ENCODE data around the gene CLTA. TPM values are rescaled to one million over a fixed set of nuclear protein-coding genes. Genes with fewer than 3 reads are reported as not detected.
"Not testable (repeated sequence)": the region's sequence is repeated elsewhere in the genome, so short reads cannot be mapped to it uniquely, and the experiment has no call there.

The CLTA gene
- total and polyA plus RNA-seq, 2 donors from 2014 or later: 205 to 331 TPM

DNA sequence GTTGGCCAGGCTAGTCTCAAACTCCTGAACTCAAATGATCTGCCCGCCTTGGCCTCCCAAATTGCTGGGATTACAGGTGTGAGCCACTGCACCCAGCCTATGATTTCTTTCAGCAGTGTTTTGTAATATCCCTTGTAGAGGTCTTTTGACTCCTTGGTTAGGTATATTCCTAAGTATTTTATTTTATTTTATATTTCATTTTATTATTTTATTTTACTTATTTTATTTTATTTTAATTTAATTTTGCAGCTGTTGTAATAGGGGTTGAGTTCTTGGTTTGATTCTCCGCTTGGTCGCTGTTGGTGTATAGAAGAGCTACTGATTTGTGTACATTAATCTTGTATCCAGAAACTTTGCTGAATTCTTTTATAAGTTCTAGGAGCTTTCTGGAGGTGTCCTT is 49.0 kb downstream of the CLTA start:
- H3K9ac ChIP-seq (ENCODE audit: low read length in 3 of 3); H3K27ac ChIP-seq (ENCODE audit: low read depth in 2 of 2, low read length in 2 of 2); H3K9me3 ChIP-seq (ENCODE audit: control insufficient read depth in 2 of 3, insufficient read depth in 1 of 3, low read length in 3 of 3); DNase-seq; H3K27me3 ChIP-seq (ENCODE audit: control insufficient read depth, insufficient read depth, low read length); FAIRE-seq; H3K36me3 ChIP-seq (ENCODE audit: control insufficient read depth in 2 of 3, insufficient read depth in 3 of 3, low read length in 3 of 3); H3K4me1 ChIP-seq (ENCODE audit: control insufficient read depth in 2 of 3, insufficient read depth in 2 of 3, low read depth in 1 of 3, low read length in 3 of 3); intact Hi-C loops (cut with DNase I); H3K4me3 ChIP-seq (ENCODE audit: low read length in 3 of 3): not testable (repeated sequence)

DNA sequence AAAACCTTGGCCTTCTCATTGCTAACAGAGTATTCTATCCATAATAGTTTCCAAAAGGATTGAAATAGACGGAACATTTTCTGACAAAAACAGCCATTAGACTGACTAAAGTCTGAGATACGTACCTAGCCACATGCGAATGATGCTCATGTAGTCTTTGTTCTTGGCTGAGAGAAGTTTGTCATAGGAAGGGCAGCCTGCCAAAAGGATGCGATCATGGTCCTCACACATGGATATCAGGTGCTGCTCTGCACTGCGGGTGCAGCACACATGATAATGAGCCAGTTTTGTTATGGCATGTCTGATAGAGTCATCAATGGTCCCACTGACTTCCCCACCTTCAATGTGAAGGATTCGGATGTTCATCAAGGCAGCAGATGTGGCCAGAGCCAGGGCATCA is 55.2 kb downstream of the CLTA start:
- Histone ChIP-seq H3K4me1 (ENCODE audit: control insufficient read depth in 2 of 3, insufficient read depth in 2 of 3, low read depth in 1 of 3, low read length in 3 of 3) (no peaks in the 10 kb centered on the region), H3K36me3 (ENCODE audit: control insufficient read depth in 2 of 3, insufficient read depth in 3 of 3, low read length in 3 of 3) (peaks cover 3 to 10% (median 5%) of the 10 kb centered on the region in 3 donors), H3K27ac (ENCODE audit: low read depth in 2 of 2, low read length in 2 of 2) (no peak overlapping the region), H3K27me3 (ENCODE audit: control insufficient read depth, insufficient read depth, low read length) (no peaks in the 10 kb centered on the region), H3K9me3 (ENCODE audit: control insufficient read depth in 2 of 3, insufficient read depth in 1 of 3, low read length in 3 of 3) (no peaks in the 10 kb centered on the region), H3K4me3 (ENCODE audit: low read length in 3 of 3) (no peak overlapping the region), H3K9ac (ENCODE audit: low read length in 3 of 3) (no peak overlapping the region)
- no peak for FAIRE-seq
- TF ChIP-seq, protein P1, sequence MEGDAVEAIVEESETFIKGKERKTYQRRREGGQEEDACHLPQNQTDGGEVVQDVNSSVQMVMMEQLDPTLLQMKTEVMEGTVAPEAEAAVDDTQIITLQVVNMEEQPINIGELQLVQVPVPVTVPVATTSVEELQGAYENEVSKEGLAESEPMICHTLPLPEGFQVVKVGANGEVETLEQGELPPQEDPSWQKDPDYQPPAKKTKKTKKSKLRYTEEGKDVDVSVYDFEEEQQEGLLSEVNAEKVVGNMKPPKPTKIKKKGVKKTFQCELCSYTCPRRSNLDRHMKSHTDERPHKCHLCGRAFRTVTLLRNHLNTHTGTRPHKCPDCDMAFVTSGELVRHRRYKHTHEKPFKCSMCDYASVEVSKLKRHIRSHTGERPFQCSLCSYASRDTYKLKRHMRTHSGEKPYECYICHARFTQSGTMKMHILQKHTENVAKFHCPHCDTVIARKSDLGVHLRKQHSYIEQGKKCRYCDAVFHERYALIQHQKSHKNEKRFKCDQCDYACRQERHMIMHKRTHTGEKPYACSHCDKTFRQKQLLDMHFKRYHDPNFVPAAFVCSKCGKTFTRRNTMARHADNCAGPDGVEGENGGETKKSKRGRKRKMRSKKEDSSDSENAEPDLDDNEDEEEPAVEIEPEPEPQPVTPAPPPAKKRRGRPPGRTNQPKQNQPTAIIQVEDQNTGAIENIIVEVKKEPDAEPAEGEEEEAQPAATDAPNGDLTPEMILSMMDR (IDR thresholded peaks at IDR 0.05; ENCODE audit: borderline replicate concordance, extremely low read depth, insufficient read depth): no peak
- no peak for DNase-seq
- intact Hi-C loops (cut with DNase I): no loop called here

DNA sequence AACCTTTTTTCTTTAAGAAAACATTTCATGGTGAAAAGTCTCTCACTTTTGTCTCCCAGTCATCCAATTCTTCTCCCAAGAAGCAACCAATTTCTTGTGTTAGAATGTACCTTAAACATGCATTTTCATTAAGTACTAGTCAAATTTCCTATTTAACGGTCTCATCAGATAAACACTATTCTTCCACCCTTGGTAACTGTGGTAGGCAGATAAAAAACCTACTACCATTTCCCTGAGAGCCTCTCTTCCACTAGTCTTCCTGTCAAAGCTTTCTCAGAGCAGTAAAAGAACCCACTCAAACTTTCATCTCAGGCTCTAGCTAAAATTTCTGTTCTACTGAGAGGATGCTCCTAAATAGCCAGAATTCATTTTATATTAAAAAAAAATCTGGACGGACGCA is 56.6 kb downstream of the CLTA start:
- peaks cover 3 to 10% (median 5%) of the 10 kb centered on the region in 3 donors for H3K36me3 ChIP-seq (ENCODE audit: control insufficient read depth in 2 of 3, insufficient read depth in 3 of 3, low read length in 3 of 3)
- no peak overlapping the region for H3K4me3 ChIP-seq (ENCODE audit: low read length in 3 of 3)
- no peak overlapping the region for H3K27ac ChIP-seq (ENCODE audit: low read depth in 2 of 2, low read length in 2 of 2)
- no peaks in the 10 kb centered on the region for H3K9me3 ChIP-seq (ENCODE audit: control insufficient read depth in 2 of 3, insufficient read depth in 1 of 3, low read length in 3 of 3)
- TF ChIP-seq, protein P1 (IDR thresholded peaks at IDR 0.05; ENCODE audit: borderline replicate concordance, extremely low read depth, insufficient read depth): no peak
- FAIRE-seq (no peak), DNase-seq (no peak)
- no peaks in the 10 kb centered on the region for H3K27me3 ChIP-seq (ENCODE audit: control insufficient read depth, insufficient read depth, low read length)
- intact Hi-C loops (cut with DNase I): no loop called here
- no peaks in the 10 kb centered on the region for H3K4me1 ChIP-seq (ENCODE audit: control insufficient read depth in 2 of 3, insufficient read depth in 2 of 3, low read depth in 1 of 3, low read length in 3 of 3)
- no peak overlapping the region for H3K9ac ChIP-seq (ENCODE audit: low read length in 3 of 3)

DNA sequence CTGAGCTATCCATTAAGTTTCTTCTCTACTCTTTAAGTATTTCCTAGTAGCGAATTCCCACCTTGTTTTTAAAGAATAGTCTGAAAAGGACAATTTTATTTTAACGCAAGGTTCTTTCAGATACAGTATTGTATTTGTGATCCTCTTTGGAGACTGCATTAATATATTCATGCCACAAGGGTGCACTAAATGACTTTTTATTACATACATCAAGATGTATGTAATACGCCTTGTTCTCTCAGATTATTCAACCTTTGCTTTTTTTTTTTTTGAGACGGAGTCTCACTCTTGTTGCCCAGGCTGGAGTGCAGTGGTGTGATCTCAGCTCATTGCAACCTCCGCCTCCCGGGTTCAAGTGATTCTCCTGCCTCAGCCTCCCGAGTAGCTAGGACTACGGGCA is 57.3 kb downstream of the CLTA start:
- DNase-seq: peak in 2 of 5 donors; percentile 32 to 63
- intact Hi-C loops (cut with DNase I); H3K9me3 ChIP-seq (ENCODE audit: control insufficient read depth in 2 of 3, insufficient read depth in 1 of 3, low read length in 3 of 3); H3K27ac ChIP-seq (ENCODE audit: low read depth in 2 of 2, low read length in 2 of 2); H3K27me3 ChIP-seq (ENCODE audit: control insufficient read depth, insufficient read depth, low read length); H3K9ac ChIP-seq (ENCODE audit: low read length in 3 of 3); H3K4me3 ChIP-seq (ENCODE audit: low read length in 3 of 3); H3K36me3 ChIP-seq (ENCODE audit: control insufficient read depth in 2 of 3, insufficient read depth in 3 of 3, low read length in 3 of 3); FAIRE-seq; H3K4me1 ChIP-seq (ENCODE audit: control insufficient read depth in 2 of 3, insufficient read depth in 2 of 3, low read depth in 1 of 3, low read length in 3 of 3): not testable (repeated sequence)
- TF ChIP-seq, protein P1 (IDR thresholded peaks at IDR 0.05; ENCODE audit: borderline replicate concordance, extremely low read depth, insufficient read depth): peak; percentile 6

All from kidney (tissue), 14 donors.